ENCODE measurements around the gene SLA2. TPM values are rescaled to one million over a fixed set of nuclear protein-coding genes. Genes with fewer than 3 reads are reported as not detected.

Gene SLA2
- total and polyA plus RNA-seq, 2 of the 4 experiments (the other 2 are of a cell fraction) = 0.03 TPM; not detected in 1

- no peak for ATAC-seq (ENCODE audit: low read depth)
- no peak overlapping the region for H2AFZ ChIP-seq (replicated peaks; ENCODE audit: low read length, poor library complexity)
- TF ChIP-seq CHD1 (IDR thresholded peaks at IDR 0.05; ENCODE audit: low read depth, low read length) (no peak), SMC3 (IDR thresholded peaks at IDR 0.05; ENCODE audit: low read depth, low read length) (no peak), CTCF (conservative IDR thresholded peaks at IDR 0.05; ENCODE audit: low read depth, low read length) (no peak), FOS (IDR thresholded peaks at IDR 0.05; ENCODE audit: low read depth, low read length) (no peak), BHLHE40 (IDR thresholded peaks at IDR 0.05; ENCODE audit: low read depth, low read length) (no peak), RAD21 (IDR thresholded peaks at IDR 0.05; ENCODE audit: low read length) (no peak), ELK1 (IDR thresholded peaks at IDR 0.05; ENCODE audit: borderline replicate concordance, low read depth, low read length) (no peak), MAZ (IDR thresholded peaks at IDR 0.05; ENCODE audit: borderline replicate concordance, low read depth, low read length) (no peak), USF2 (IDR thresholded peaks at IDR 0.05; ENCODE audit: low read depth, low read length) (no peak), POLR2A (IDR thresholded peaks at IDR 0.05; ENCODE audit: low read depth, low read length) (no peak), RCOR1 (IDR thresholded peaks at IDR 0.05; ENCODE audit: insufficient replicate concordance, low read length) (no peak), MXI1 (IDR thresholded peaks at IDR 0.05; ENCODE audit: borderline replicate concordance, low read depth, low read length) (no peak)
- H3K56ac ChIP-seq (ENCODE audit: extremely low read depth, insufficient read depth, low read length) = no peak overlapping the region
- no peaks in the 10 kb centered on the region for H3K4me1 ChIP-seq (ENCODE audit: control insufficient read depth, insufficient read depth, low read length)
- in situ Hi-C loops (cut with MboI; ENCODE audit: low sequenced_read_pairs) (no loop called here), dilution Hi-C loops (cut with HindIII; ENCODE audit: low sequenced_read_pairs, unreplicated experiment) (no loop called here), intact Hi-C loops (cut with micrococcal nuclease) (no loop called here)
- no peak overlapping the region for H2BK20ac ChIP-seq (ENCODE audit: low read depth, low read length)
- no peak overlapping the region for H3K4me3 ChIP-seq (ENCODE audit: insufficient read depth, low read depth, low read length)
- DNase-seq = peak; percentile 28
- H2BK120ac ChIP-seq (ENCODE audit: low read depth, low read length) = no peak overlapping the region
- no peak overlapping the region for H3K4ac ChIP-seq (ENCODE audit: low read depth, low read length)
- H3K14ac ChIP-seq (replicated peaks; ENCODE audit: low read depth, low read length) = no peak overlapping the region
- WGBS, 2 experiments (ENCODE audit: extremely low coverage in 2 of 2, insufficient read length in 1 of 2) = 87% methylated on average over 6 of the region's 6 CpGs; no CpG with 5 or more reads in 1 of the 2 experiments
- no peak overlapping the region for H4K91ac ChIP-seq (ENCODE audit: insufficient read depth, low read depth, low read length)
- H3K79me1 ChIP-seq (ENCODE audit: low read depth in 1 of 2, low read length in 2 of 2) = no peaks in the 10 kb centered on the region
- H3K27ac ChIP-seq (ENCODE audit: insufficient read depth, low read length) = no peak overlapping the region
- H3K9ac ChIP-seq (ENCODE audit: low read depth, low read length) = no peak overlapping the region
- no peaks in the 10 kb centered on the region for H3K9me3 ChIP-seq (ENCODE audit: control insufficient read depth, insufficient read depth, low read length)
- no peaks in the 10 kb centered on the region for H3K9me1 ChIP-seq (ENCODE audit: insufficient read depth, low read length)
- no peak overlapping the region for H2BK5ac ChIP-seq (ENCODE audit: low read depth, low read length, poor library complexity, severe bottlenecking)
- no TSS peak for BruUV-seq (replicated peaks)
- H4K5ac ChIP-seq (ENCODE audit: low read depth, low read length) = no peak overlapping the region
- no peak overlapping the region for H3K23ac ChIP-seq (ENCODE audit: low read depth, low read length)
- ChIA-PET CTCF (no interaction called here), POLR2A (ENCODE audit: unreplicated experiment) (no interaction called here)
- H3K27me3 ChIP-seq (ENCODE audit: control insufficient read depth, insufficient read depth, low read length) = no peaks in the 10 kb centered on the region
- H4K20me1 ChIP-seq (ENCODE audit: insufficient read depth, low read length) = no peaks in the 10 kb centered on the region
- no peak overlapping the region for H2AK5ac ChIP-seq (ENCODE audit: low read depth, low read length)
- H4K8ac ChIP-seq (ENCODE audit: low read depth in 2 of 2, low read length in 2 of 2) = no peak overlapping the region
- no peaks in the 10 kb centered on the region for H3K36me3 ChIP-seq (ENCODE audit: control insufficient read depth, insufficient read depth, low read length)
- H3K4me2 ChIP-seq (ENCODE audit: low read depth, low read length) = no peak overlapping the region
- no peak overlapping the region for H2AK9ac ChIP-seq (replicated peaks; ENCODE audit: low read depth, low read length, poor library complexity)
- no peak overlapping the region for H2BK15ac ChIP-seq (ENCODE audit: low read depth, low read length)
- no peak overlapping the region for H3K18ac ChIP-seq (ENCODE audit: low read depth, low read length)
Observed at GRCh38 chr20:36631646-36632045, 14.3 kb downstream of the SLA2 start.

All from IMR-90 (cell line).